GM21723 (cell line): ENCODE measurements around the gene PIKFYVE.
A peak's percentile ranks its signal among the peaks of the same experiment; 100 is the strongest.
"Not testable (repeated sequence)": the region's sequence is repeated elsewhere in the genome, so short reads cannot be mapped to it uniquely, and the experiment has no call there.

Experiments used
- ATAC-seq: cut with Tn5 transposase; IDR thresholded peaks from one replicate; pipeline ENCODE4 v1.9.1; 2021; ENCODE audit warnings: mild to moderate bottlenecking, moderate library complexity; ENCODE audit not compliant: unreplicated experiment

Gene PIKFYVE

GRCh38 chr2:208254118-208254870 lies 11.8 kb upstream of the PIKFYVE start:
- ATAC-seq = peak; percentile 71

- peak; percentile 77 for ATAC-seq
These were observed 11.0 kb upstream of the PIKFYVE start, which contains the start of gene IDH1 for GRCh38 chr2:208254871-208255556. Gene IDH1 (minus strand): TSS chr2:208255071. CDS start chr2:208251551, 3,520 bp downstream.

- ATAC-seq = peak; percentile 25
These were observed 10.4 kb upstream of the PIKFYVE start for GRCh38 chr2:208255557-208256106.

- ATAC-seq = no peak
These were observed 9.8 kb upstream of the PIKFYVE start for GRCh38 chr2:208256192-208256782.

GRCh38 chr2:208256849-208257813 lies 8.9 kb upstream of the PIKFYVE start:
- not testable (repeated sequence) for ATAC-seq

- peak; percentile 48 for ATAC-seq
These were observed 669 bp upstream of the PIKFYVE start for GRCh38 chr2:208265371-208265800.

GRCh38 chr2:208266553-208266893 lies 468 bp downstream of the PIKFYVE start:
- peak; percentile 20 for ATAC-seq

- ATAC-seq = no peak
These were observed 881 bp downstream of the PIKFYVE start for GRCh38 chr2:208266936-208267335.

- not testable (repeated sequence) for ATAC-seq
These were observed 1.5 kb downstream of the PIKFYVE start for GRCh38 chr2:208267526-208267925.

- ATAC-seq = no peak
These were observed 2.3 kb downstream of the PIKFYVE start for GRCh38 chr2:208268156-208268952.

GRCh38 chr2:208269091-208269490 lies 3.0 kb downstream of the PIKFYVE start:
- ATAC-seq = no peak

- ATAC-seq = no peak
These were observed 8.7 kb downstream of the PIKFYVE start for GRCh38 chr2:208274748-208275147.

- ATAC-seq = no peak
These were observed 12.5 kb downstream of the PIKFYVE start for GRCh38 chr2:208278549-208278948.

GRCh38 chr2:208279236-208279635 lies 13.2 kb downstream of the PIKFYVE start:
- no peak for ATAC-seq

- no peak for ATAC-seq
These were observed 14.2 kb downstream of the PIKFYVE start for GRCh38 chr2:208280234-208280633.

GRCh38 chr2:208280933-208281332 lies 14.9 kb downstream of the PIKFYVE start:
- ATAC-seq = peak; percentile 77

- no peak for ATAC-seq
These were observed 19.8 kb downstream of the PIKFYVE start for GRCh38 chr2:208285853-208286252.

GRCh38 chr2:208294482-208295024 lies 28.5 kb downstream of the PIKFYVE start:
- ATAC-seq = peak; percentile 65

GRCh38 chr2:208295834-208296233 lies 29.8 kb downstream of the PIKFYVE start:
- no peak for ATAC-seq
